MCF 10A (cell line): ENCODE measurements around the gene SLIRP. TPM values are rescaled to one million over a fixed set of nuclear protein-coding genes. Genes with fewer than 3 reads are reported as not detected.
"Not testable (repeated sequence)": the region's sequence is repeated elsewhere in the genome, so short reads cannot be mapped to it uniquely, and the experiment has no call there.

Source experiments
- Bru-seq: library from RNA; stranded (reverse); fragments of 400-500 nt; gene quantifications from one replicate; lab custom pipeline; 2021; lab: Mats Ljungman, UMichigan
- BruChase-seq, 2 experiments: library from RNA; stranded (reverse); fragments of 400-500 nt; gene quantifications; one replicate each; lab custom pipeline; 2021; lab: Mats Ljungman, UMichigan
- BruUV-seq: library from RNA; stranded (reverse); fragments of 400-500 nt; replicated peaks from 2 replicates; lab custom pipeline; 2021; lab: Mats Ljungman, UMichigan
- CTCF ChIA-PET: fragments of 300-600 bp; sonication (Branson Sonifier 250); formaldehyde crosslinking; extraction: SDS; loops from one replicate; lab custom pipeline; 2021; ENCODE audit warnings: antibody characterized with exemption, inconsistent platforms; lab: Yijun Ruan, JAX
- POLR2A ChIA-PET: fragments of 300-600, 350-650 bp; sonication (Branson Sonifier 250); formaldehyde crosslinking; extraction: SDS; loops from one replicate; lab custom pipeline; 2020; ENCODE audit warnings: antibody characterized with exemption, inconsistent platforms; lab: Yijun Ruan, JAX
- DNase-seq: peaks from one replicate; pipeline ENCODE4 v3.0.0-alpha.2; 2018; ENCODE audit not compliant: unreplicated experiment
- H3K27ac Mint-ChIP-seq: one replicate; pipeline ENCODE4 v1.8.0; 2022; ENCODE audit warnings: mild to moderate bottlenecking, low read depth, mixed read lengths; ENCODE audit not compliant: unreplicated experiment
- H3K27me3 Mint-ChIP-seq: one replicate; pipeline ENCODE4 v1.8.0; 2022; ENCODE audit warnings: mixed read lengths; ENCODE audit not compliant: insufficient read depth, unreplicated experiment
- H3K36me3 Mint-ChIP-seq: one replicate; pipeline ENCODE4 v1.8.0; 2022; ENCODE audit warnings: mild to moderate bottlenecking, moderate library complexity, mixed read lengths; ENCODE audit not compliant: insufficient read depth, unreplicated experiment
- H3K4me1 Mint-ChIP-seq: one replicate; pipeline ENCODE4 v1.8.0; 2022; ENCODE audit warnings: mixed read lengths; ENCODE audit not compliant: insufficient read depth, unreplicated experiment
- H3K4me3 Mint-ChIP-seq: one replicate; pipeline ENCODE4 v1.8.0; 2022; ENCODE audit warnings: mild to moderate bottlenecking, moderate library complexity, mixed read lengths; ENCODE audit not compliant: unreplicated experiment
- H3K9me3 Mint-ChIP-seq: one replicate; pipeline ENCODE4 v1.8.0; 2022; ENCODE audit warnings: mixed read lengths; ENCODE audit not compliant: unreplicated experiment
- intact Hi-C: fragments of 100-400 bp; cut with micrococcal nuclease; formaldehyde crosslinking; loops from 2 replicates; pipeline ENCODE4 v1.14.1; 2022
- long read RNA-seq: library from polyadenylated mRNA; stranded (forward); transcript quantifications from one replicate; pipeline ENCODE4 v2.0.0, GENCODE V29; 2022
- total RNA-seq: library from RNA; stranded (reverse); gene quantifications from 2 replicates; pipeline ENCODE4 v1.2.3, GENCODE V29; 2022
- TF ChIP-seq, protein P1 (sequence below): fragments of 200-600 bp; IDR thresholded peaks from one replicate; pipeline ENCODE4 v1.8.0; 2022; ENCODE audit warnings: antibody characterized with exemption, mild to moderate bottlenecking; ENCODE audit not compliant: unreplicated experiment

The SLIRP gene
- total RNA-seq, result 154 and 249 TPM in 2 replicates
- percentile 67 among the genes with signal in this experiment for Bru-seq, nascent RNA
- percentile 48 among the genes with signal in this experiment for BruChase-seq, experiment 1, labeled RNA remaining after a 6-hour chase
- percentile 50 among the genes with signal in this experiment for BruChase-seq, experiment 2, labeled RNA remaining after a 2-hour chase
- long read RNA-seq, transcript SLIRP-202 (4 exons, 285 nt), result minor isoform, 7 of 947 reads
- long read RNA-seq, transcript SLIRP-201 (4 exons, 394 nt), result minor isoform, 21 of 947 reads
- long read RNA-seq, transcript SLIRP-209 (4 exons, 408 nt), result major isoform, 890 of 947 reads
- long read RNA-seq, partial matches to known transcripts, result 1 of 947 reads
- long read RNA-seq, other reads (novel, unspliced or antisense), result 19 of 947 reads

DNA sequence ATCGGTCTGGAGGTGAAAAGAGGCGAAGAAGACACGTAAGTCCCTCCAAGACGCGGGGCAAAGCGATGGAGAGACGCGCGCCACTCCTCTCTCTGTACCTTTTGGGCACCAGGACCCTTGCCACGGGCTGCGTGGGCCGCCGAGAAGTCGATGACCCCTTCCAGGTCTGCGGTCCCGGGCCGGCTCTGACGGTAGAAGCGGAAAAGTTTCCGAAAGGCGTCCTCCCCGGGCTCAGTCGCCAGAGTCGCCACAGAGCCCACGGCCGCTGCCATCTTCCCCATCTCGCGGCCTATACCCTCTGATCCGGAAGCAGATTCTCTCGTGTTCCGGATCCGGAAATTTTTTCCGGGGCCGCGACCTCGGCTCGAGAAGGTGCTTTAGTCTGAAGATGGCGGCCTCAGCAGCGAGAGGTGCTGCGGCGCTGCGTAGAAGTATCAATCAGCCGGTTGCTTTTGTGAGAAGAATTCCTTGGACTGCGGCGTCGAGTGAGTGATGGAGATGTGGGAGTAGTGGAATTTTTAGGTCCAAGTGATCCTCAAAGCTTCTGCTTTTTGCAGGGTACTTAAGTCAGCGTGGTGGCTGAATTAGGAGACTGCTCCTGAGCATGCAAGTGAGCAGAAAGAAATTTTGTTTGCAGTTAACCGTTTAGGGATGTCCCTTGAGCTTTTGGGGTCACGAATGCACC lies at the start of gene SLIRP, which contains the start of gene ALKBH1:
Gene SLIRP, plus strand, starts transcription at position 380 of the 685 bp plus-strand sequence. Its CDS starts 9 bp downstream, at position 389.
Gene ALKBH1, minus strand, starts transcription at position 300 of the 685 bp plus-strand sequence. Its CDS starts 19 bp downstream, at position 281.
- H3K4me1 Mint-ChIP-seq, result peaks cover 20% of the 10 kb centered on the region
- ChIA-PET CTCF (interaction anchor here (0.6 to 2.3 kb wide), 11 partner anchors 44 to 249 kb away, joined by 3 to 14 read pairs (median 4); partner anchors contain the start of gene SNW1), POLR2A (interaction anchor here (0.6 to 4.1 kb wide), 24 partner anchors 8 to 681 kb away, joined by 3 to 29 read pairs (median 4); partner anchors contain the start of genes AHSA1, GSTZ1, POMT2 and SAMD15)
- peaks cover 40% of the 10 kb centered on the region for H3K36me3 Mint-ChIP-seq
- H3K4me3 Mint-ChIP-seq, result peak within 1 kb of the TSS; percentile 93
- no TSS peak for BruUV-seq
- no peaks in the 10 kb centered on the region for H3K27me3 Mint-ChIP-seq
- DNase-seq, result peak; percentile 91
- intact Hi-C loops, result loop anchor here (1.0 to 2.0 kb wide), 4 partner anchors 45 to 249 kb away; partner anchors contain the start of gene SPTLC2
- TF ChIP-seq, protein P1, sequence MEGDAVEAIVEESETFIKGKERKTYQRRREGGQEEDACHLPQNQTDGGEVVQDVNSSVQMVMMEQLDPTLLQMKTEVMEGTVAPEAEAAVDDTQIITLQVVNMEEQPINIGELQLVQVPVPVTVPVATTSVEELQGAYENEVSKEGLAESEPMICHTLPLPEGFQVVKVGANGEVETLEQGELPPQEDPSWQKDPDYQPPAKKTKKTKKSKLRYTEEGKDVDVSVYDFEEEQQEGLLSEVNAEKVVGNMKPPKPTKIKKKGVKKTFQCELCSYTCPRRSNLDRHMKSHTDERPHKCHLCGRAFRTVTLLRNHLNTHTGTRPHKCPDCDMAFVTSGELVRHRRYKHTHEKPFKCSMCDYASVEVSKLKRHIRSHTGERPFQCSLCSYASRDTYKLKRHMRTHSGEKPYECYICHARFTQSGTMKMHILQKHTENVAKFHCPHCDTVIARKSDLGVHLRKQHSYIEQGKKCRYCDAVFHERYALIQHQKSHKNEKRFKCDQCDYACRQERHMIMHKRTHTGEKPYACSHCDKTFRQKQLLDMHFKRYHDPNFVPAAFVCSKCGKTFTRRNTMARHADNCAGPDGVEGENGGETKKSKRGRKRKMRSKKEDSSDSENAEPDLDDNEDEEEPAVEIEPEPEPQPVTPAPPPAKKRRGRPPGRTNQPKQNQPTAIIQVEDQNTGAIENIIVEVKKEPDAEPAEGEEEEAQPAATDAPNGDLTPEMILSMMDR, result no peak
- H3K27ac Mint-ChIP-seq, result peak within 1 kb of the TSS; percentile 95
- no peaks in the 10 kb centered on the region for H3K9me3 Mint-ChIP-seq

DNA sequence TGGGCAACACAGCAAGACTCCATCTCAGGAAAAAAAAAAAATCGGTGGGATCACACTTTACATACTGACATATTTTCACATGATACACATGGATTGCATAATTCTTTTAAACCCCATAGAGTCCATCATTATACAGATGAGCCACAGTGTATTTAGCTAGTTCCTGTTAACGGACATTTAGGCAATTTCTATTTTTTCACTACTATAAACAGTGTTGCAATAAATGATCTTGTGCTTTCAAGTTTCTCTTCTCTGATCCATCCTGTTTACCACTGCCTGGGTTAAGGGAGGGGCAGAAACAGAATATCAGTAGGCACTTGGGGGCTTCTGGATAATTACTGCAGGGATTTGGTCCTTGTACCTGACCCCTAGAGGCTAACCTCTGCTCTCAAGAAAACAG lies 48.1 kb upstream of the SLIRP start:
- intact Hi-C loops, result loop anchor here (5.0 to 10.0 kb wide), 3 partner anchors 135 to 362 kb away; no protein-coding TSS in a partner anchor
- no peak for DNase-seq
- Mint-ChIP-seq H3K4me3 (no peak overlapping the region), H3K27ac (no peak overlapping the region), H3K27me3 (no peaks in the 10 kb centered on the region), H3K4me1 (peaks cover 11% of the 10 kb centered on the region), H3K36me3 (no peaks in the 10 kb centered on the region), H3K9me3 (no peaks in the 10 kb centered on the region)
- BruUV-seq, result no TSS peak
- ChIA-PET POLR2A (interaction anchor here (0.6 to 1.9 kb wide), 3 partner anchors 12 to 563 kb away, joined by 3 to 6 read pairs (median 6); no protein-coding TSS in a partner anchor), CTCF (interaction anchor here (0.6 to 1.4 kb wide), 2 partner anchors 48 to 52 kb away, joined by 3 to 6 read pairs; partner anchors contain the start of genes ALKBH1 and SLIRP)
- TF ChIP-seq, protein P1, result no peak

DNA sequence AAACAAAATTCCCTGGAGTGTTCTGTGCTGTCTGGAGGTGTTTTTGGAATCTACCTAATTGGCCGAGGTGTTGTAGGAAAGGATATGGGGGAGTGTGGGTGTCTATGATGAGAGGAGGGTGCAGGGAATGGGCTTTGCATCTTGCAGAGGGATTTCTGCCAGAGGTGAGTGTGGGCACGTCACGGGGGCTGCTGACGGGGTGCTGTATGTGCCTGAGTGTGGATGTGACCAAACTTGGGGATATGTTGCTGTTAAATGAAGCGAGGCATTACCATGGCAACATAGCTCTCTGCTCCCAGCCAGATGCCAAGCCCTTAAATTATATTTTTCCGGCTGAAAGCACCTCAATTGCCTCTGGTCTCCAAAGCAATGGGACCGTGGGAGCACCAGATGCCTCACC lies 47.1 kb upstream of the SLIRP start:
- POLR2A ChIA-PET, result no interaction called here
- Mint-ChIP-seq H3K9me3 (no peaks in the 10 kb centered on the region), H3K27me3 (no peaks in the 10 kb centered on the region), H3K4me1 (peaks cover 11% of the 10 kb centered on the region), H3K27ac (no peak overlapping the region), H3K4me3 (no peak overlapping the region), H3K36me3 (no peaks in the 10 kb centered on the region)
- CTCF ChIA-PET, result interaction anchor here (0.6 to 1.4 kb wide), 3 partner anchors 51 to 303 kb away, joined by 3 to 6 read pairs (median 3); no protein-coding TSS in a partner anchor
- intact Hi-C loops, result loop anchor here (10.0 kb wide), 1 partner anchor 134 kb away; no protein-coding TSS in a partner anchor
- TF ChIP-seq, protein P1, result no peak
- DNase-seq, result no peak
- BruUV-seq, result no TSS peak

DNA sequence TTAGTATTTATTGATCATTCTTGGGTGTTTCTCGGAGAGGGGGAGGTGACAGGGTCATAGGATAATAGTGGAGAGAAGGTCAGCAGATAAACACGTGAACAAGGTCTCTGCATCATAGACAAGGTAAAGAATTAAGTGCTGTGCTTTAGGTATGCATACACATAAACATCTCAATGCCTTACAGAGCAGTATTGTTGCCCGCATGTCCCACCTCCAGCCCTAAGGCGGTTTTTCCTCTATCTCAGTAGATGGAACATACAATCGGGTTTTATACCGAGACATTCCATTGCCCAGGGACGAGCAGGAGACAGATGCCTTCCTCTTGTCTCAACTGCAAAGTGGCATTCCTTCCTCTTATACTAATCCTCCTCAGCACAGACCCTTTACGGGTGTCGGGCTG lies 46.3 kb upstream of the SLIRP start:
- DNase-seq, H3K27ac Mint-ChIP-seq, CTCF ChIA-PET, POLR2A ChIA-PET, H3K9me3 Mint-ChIP-seq, H3K36me3 Mint-ChIP-seq, H3K4me3 Mint-ChIP-seq, BruUV-seq, H3K27me3 Mint-ChIP-seq: not testable (repeated sequence)
- intact Hi-C loops, result loop anchor here (10.0 kb wide), 1 partner anchor 133 kb away; no protein-coding TSS in a partner anchor
- H3K4me1 Mint-ChIP-seq, result peaks cover 11% of the 10 kb centered on the region
